ENCODE results near the gene KRTAP10-3. TPM values are rescaled to one million over a fixed set of nuclear protein-coding genes. Genes with fewer than 3 reads are reported as not detected.

Gene KRTAP10-3
- total and polyA plus RNA-seq, 9 of the 15 experiments (the other 6 are each of a cell fraction or from before 2014, with no cell fraction given) = not detected

GRCh38 chr21:44582055-44582454, 23.5 kb upstream of the KRTAP10-3 start (continued):
- TF ChIP-seq THAP12 (CRISPR knock-in tag; IDR thresholded peaks at IDR 0.05) = no peak
- TF ChIP-seq SUPT5H (IDR thresholded peaks at IDR 0.05) = no peak
- peak in 1 of 2 experiments; percentile 82; a peak in 1 of 4 replicates for TF ChIP-seq ZNF318 (IDR thresholded peaks at IDR 0.05; ENCODE audit: borderline replicate concordance in 1 of 2, low read depth in 1 of 2)
- TF ChIP-seq ZKSCAN8 (CRISPR knock-in tag; IDR thresholded peaks at IDR 0.05) = no peak; the same call in 1 of the 2 replicates
- no peak for TF ChIP-seq ZHX1 (conservative IDR thresholded peaks at IDR 0.05; ENCODE audit: low read length)
- TF ChIP-seq NBN (IDR thresholded peaks at IDR 0.05; ENCODE audit: low read depth) = 0 out of 2 replicates have a peak, but pooled peaks have one; percentile 44
- no peak for TF ChIP-seq NR4A1 (CRISPR knock-in tag; IDR thresholded peaks at IDR 0.05)
- peak; percentile 82 for TF ChIP-seq NR4A1 (tag; IDR thresholded peaks at IDR 0.05)
- TF ChIP-seq BRD4 (IDR thresholded peaks at IDR 0.05) = no peak
- no peak for TF ChIP-seq ZNF282 (CRISPR knock-in tag; IDR thresholded peaks at IDR 0.05)
- TF ChIP-seq SIN3A (IDR thresholded peaks at IDR 0.05; ENCODE audit: borderline replicate concordance in 2 of 2, control insufficient read depth in 1 of 2, low read depth in 2 of 2, low read length in 2 of 2) = no peak
- no peak for TF ChIP-seq TAF7 (tag; IDR thresholded peaks at IDR 0.05)
- TF ChIP-seq ATF1 (CRISPR knock-in tag; IDR thresholded peaks at IDR 0.05) = no peak
- TF ChIP-seq ATF1 (tag; IDR thresholded peaks at IDR 0.05) = peak; percentile 95
- TF ChIP-seq MCM2 (IDR thresholded peaks at IDR 0.05; ENCODE audit: low read depth) = no peak
- no peak for TF ChIP-seq THAP7 (CRISPR knock-in tag; IDR thresholded peaks at IDR 0.05)
